H1 (cell line): Measurements from ENCODE around the gene RAP1GAP. TPM values are rescaled to one million over a fixed set of nuclear protein-coding genes. Genes with fewer than 3 reads are reported as not detected.

Experiments
- CTCF ChIA-PET: fragments of 300-600 bp; sonication (Branson Sonifier 250); formaldehyde crosslinking; loops from one replicate; lab custom pipeline; 2021; ENCODE audit not compliant: partially characterized antibody; lab: Charles Lee
- POLR2A ChIA-PET: fragments of 300-600 bp; sonication (Branson Sonifier 250); formaldehyde crosslinking; loops from one replicate; lab custom pipeline; 2021; ENCODE audit warnings: inconsistent platforms; ENCODE audit not compliant: partially characterized antibody; lab: Charles Lee
- DNase-seq, 2 experiments: peaks; one replicate each; pipeline versions ENCODE4 v3.0.0 to v3.0.0-alpha.2; 2010 to 2022; ENCODE audit warnings: low spot score in 2 of 2, low read depth in 1 of 2, mixed read lengths in 1 of 2
- FAIRE-seq: peaks from 2 replicates; lab custom pipeline; 2011; peaks lifted over from hg19 to GRCh38; lab: Jason Lieb, UNC
- H2AFZ ChIP-seq: 2 replicates; pipeline ENCODE4 v1.8.1; 2012; ENCODE audit warnings: low read length, inconsistent platforms
- H2AK5ac ChIP-seq: 2 replicates; pipeline ENCODE4 v1.6.1; 2013; ENCODE audit warnings: low read depth, low read length
- H2BK120ac ChIP-seq: replicated peaks from 2 replicates; pipeline ENCODE3; 2013; ENCODE audit warnings: low read depth, low read length, inconsistent platforms
- H2BK12ac ChIP-seq: 2 replicates; pipeline ENCODE4 v1.6.1; 2013; ENCODE audit warnings: low read depth, low read length
- H2BK15ac ChIP-seq: 2 replicates; pipeline ENCODE4 v1.6.1; 2013; ENCODE audit warnings: low read length
- H2BK20ac ChIP-seq: 2 replicates; pipeline ENCODE4 v1.6.1; 2013; ENCODE audit warnings: low read length
- H2BK5ac ChIP-seq: 2 replicates; pipeline ENCODE4 v1.6.1; 2013; ENCODE audit warnings: low read depth, low read length
- H3K14ac ChIP-seq: 2 replicates; pipeline ENCODE4 v1.6.1; 2013; ENCODE audit warnings: inconsistent platforms; ENCODE audit not compliant: insufficient read length
- H3K18ac ChIP-seq: 2 replicates; pipeline ENCODE4 v1.6.1; 2013; ENCODE audit warnings: low read length; ENCODE audit errors: extremely low read depth
- H3K23ac ChIP-seq: 2 replicates; pipeline ENCODE4 v1.6.1; 2013; ENCODE audit warnings: inconsistent platforms; ENCODE audit not compliant: insufficient read length
- H3K23me2 ChIP-seq: 2 replicates; pipeline ENCODE4 v1.6.1; 2013; ENCODE audit warnings: low read depth, low read length
- H3K27ac ChIP-seq: 2 replicates; pipeline ENCODE4 v1.6.1; 2011; ENCODE audit warnings: low read depth, low read length, inconsistent platforms
- H3K27me3 ChIP-seq, 4 experiments: replicated peaks in 1 of 4; 1 replicate in 1 of 4; 2 replicates in 3 of 4; pipeline versions ENCODE4 v1.6.1 to v1.8.1; 2011 to 2013; ENCODE audit warnings: low read length in 3 of 4, mild to moderate bottlenecking in 3 of 4, inconsistent platforms in 2 of 4, mixed read lengths in 2 of 4, moderate library complexity in 1 of 4; ENCODE audit not compliant: control insufficient read depth in 3 of 4, insufficient read depth in 3 of 4; ENCODE audit errors: extremely low read depth in 1 of 4
- H3K36me3 ChIP-seq, 4 experiments: 2 replicates each; pipeline versions ENCODE4 v1.6.1 to v1.8.1; 2011 to 2013; ENCODE audit warnings: mild to moderate bottlenecking in 4 of 4, low read length in 3 of 4, moderate library complexity in 2 of 4, control low read depth in 1 of 4, inconsistent platforms in 1 of 4; ENCODE audit not compliant: insufficient read depth in 4 of 4, control insufficient read depth in 2 of 4
- H3K4ac ChIP-seq: replicated peaks from 2 replicates; pipeline ENCODE3; 2013; ENCODE audit warnings: low read length, low read depth, mixed read lengths, inconsistent platforms; ENCODE audit not compliant: insufficient read length
- H3K4me1 ChIP-seq, 4 experiments: replicated peaks in 1 of 4; 1 replicate in 1 of 4; 2 replicates in 3 of 4; pipeline versions ENCODE4 v1.6.1 to v1.8.1; 2011 to 2013; ENCODE audit warnings: low read length in 3 of 4, inconsistent platforms in 2 of 4, mixed read lengths in 1 of 4; ENCODE audit not compliant: insufficient read depth in 4 of 4, control insufficient read depth in 3 of 4
- H3K4me2 ChIP-seq, 2 experiments: 2 replicates each; pipeline versions ENCODE4 v1.6.1 to v1.8.1; 2011 to 2013; ENCODE audit warnings: low read depth in 2 of 2, low read length in 2 of 2, control low read depth in 1 of 2, inconsistent platforms in 1 of 2, mild to moderate bottlenecking in 1 of 2; ENCODE audit not compliant: insufficient read depth in 1 of 2
- H3K4me3 ChIP-seq, 4 experiments: fragments of 200-600, 300-600 bp in 1 of 4; sonication (generic), shearing (Covaris generic), sonication (Bioruptor Twin) in 1 of 4; 2 replicates each; pipeline versions ENCODE4 v1.5.1 to v1.8.1; 2011 to 2016; ENCODE audit warnings: low read length in 4 of 4, low read depth in 3 of 4, control low read depth in 2 of 4, inconsistent platforms in 2 of 4, mild to moderate bottlenecking in 2 of 4, mixed read lengths in 1 of 4, moderate library complexity in 1 of 4; ENCODE audit not compliant: insufficient read depth in 2 of 4; ENCODE audit errors: extremely low read depth in 1 of 4
- H3K56ac ChIP-seq: replicated peaks from 2 replicates; pipeline ENCODE3; 2013; ENCODE audit warnings: low read depth, mild to moderate bottlenecking, mixed read lengths, low read length, inconsistent platforms; ENCODE audit not compliant: insufficient read length
- H3K79me1 ChIP-seq: 2 replicates; pipeline ENCODE4 v1.6.1; 2013; ENCODE audit warnings: low read depth, low read length, control low read depth
- H3K79me2 ChIP-seq, 2 experiments: 2 replicates each; pipeline versions ENCODE4 v1.6.1 to v1.8.1; 2012 to 2013; ENCODE audit warnings: low read length in 2 of 2, mild to moderate bottlenecking in 2 of 2, inconsistent platforms in 1 of 2; ENCODE audit not compliant: insufficient read depth in 2 of 2, control insufficient read depth in 1 of 2
- H3K9ac ChIP-seq, 4 experiments: replicated peaks in 1 of 4; 1 replicate in 1 of 4; 2 replicates in 3 of 4; pipeline versions ENCODE4 v1.6.1 to v1.8.1; 2011 to 2013; ENCODE audit warnings: low read depth in 3 of 4, low read length in 3 of 4, control low read depth in 2 of 4, mild to moderate bottlenecking in 2 of 4, moderate library complexity in 2 of 4, inconsistent platforms in 1 of 4; ENCODE audit errors: extremely low read depth in 1 of 4
- H3K9me3 ChIP-seq, 2 experiments: 2 replicates each; pipeline versions ENCODE4 v1.6.1 to v1.8.1; 2012 to 2013; ENCODE audit warnings: mild to moderate bottlenecking in 2 of 2, moderate library complexity in 2 of 2, control low read depth in 1 of 2, inconsistent platforms in 1 of 2, low read depth in 1 of 2, low read length in 1 of 2, mixed read lengths in 1 of 2; ENCODE audit not compliant: insufficient read depth in 2 of 2
- H4K20me1 ChIP-seq, 2 experiments: replicated peaks in 1 of 2; 2 replicates each; pipeline versions ENCODE3 to v1.8.1; 2011 to 2013; ENCODE audit warnings: inconsistent platforms in 2 of 2, low read length in 2 of 2, mild to moderate bottlenecking in 1 of 2; ENCODE audit not compliant: insufficient read depth in 2 of 2, control insufficient read depth in 1 of 2
- H4K5ac ChIP-seq: 2 replicates; pipeline ENCODE4 v1.6.1; 2013; ENCODE audit warnings: low read length, low read depth, mixed read lengths, inconsistent platforms; ENCODE audit not compliant: insufficient read length
- H4K8ac ChIP-seq: 2 replicates; pipeline ENCODE4 v1.8.0; 2013; ENCODE audit warnings: mild to moderate bottlenecking, moderate library complexity, low read length, inconsistent platforms; ENCODE audit not compliant: insufficient read depth; ENCODE audit errors: extremely low read depth
- H4K91ac ChIP-seq: replicated peaks from 2 replicates; pipeline ENCODE3; 2013; ENCODE audit warnings: low read length, mixed read lengths, inconsistent platforms; ENCODE audit not compliant: insufficient read length
- BRCA1 ChIP-seq: IDR thresholded peaks from 2 replicates; pipeline ENCODE4 v1.6.1; 2012; ENCODE audit warnings: low read depth, low read length, improper control_type of control experiment
- HDAC2 ChIP-seq, 2 experiments: fragments of 300-600 bp in 1 of 2; sonication (generic) in 1 of 2; IDR thresholded peaks; 2 replicates each; pipeline ENCODE4 v1.6.1; 2011 to 2012; ENCODE audit warnings: low read depth in 2 of 2, low read length in 2 of 2, mild to moderate bottlenecking in 2 of 2, moderate library complexity in 2 of 2, borderline replicate concordance in 1 of 2, inconsistent platforms in 1 of 2
- JUN ChIP-seq: IDR thresholded peaks from 2 replicates; pipeline ENCODE4 v1.6.1; 2011; ENCODE audit warnings: low read depth, mild to moderate bottlenecking, improper control_type of control experiment, low read length
- KDM4A ChIP-seq: IDR thresholded peaks from one replicate; pipeline ENCODE4 v1.7.1; 2012; ENCODE audit warnings: low read depth, mild to moderate bottlenecking, moderate library complexity, low read length, inconsistent platforms; ENCODE audit not compliant: severe bottlenecking
- KDM5A ChIP-seq: fragments of 200-600 bp; IDR thresholded peaks from 2 replicates; pipeline ENCODE4 v1.7.1; 2012; ENCODE audit warnings: mild to moderate bottlenecking, low read length, inconsistent platforms, mixed read lengths
- SP1 ChIP-seq: IDR thresholded peaks from 2 replicates; pipeline ENCODE4 v1.6.1; 2011; ENCODE audit warnings: low read depth, low read length
- SUZ12 ChIP-seq: fragments of 200-600 bp; sonication (generic); IDR thresholded peaks from 2 replicates; pipeline ENCODE4 v1.6.1; 2012; ENCODE audit warnings: mild to moderate bottlenecking, inconsistent platforms, low read length, moderate library complexity, mixed read lengths
- WGBS, 2 experiments: shearing (Covaris generic) in 1 of 2; methylation state at CpG; one replicate each; pipeline versions ENCODE4 v1.1.6 to v1.1.7; 2013 to 2015; ENCODE audit warnings: low lambda C conversion rate in 2 of 2, mixed read lengths in 2 of 2, inconsistent platforms in 1 of 2, low coverage in 1 of 2, missing lambda C conversion rate in 1 of 2; ENCODE audit not compliant: insufficient replicate concordance in 2 of 2, insufficient coverage in 1 of 2, insufficient read length in 1 of 2; ENCODE audit errors: extremely low coverage in 1 of 2, missing lambda C conversion rate in 1 of 2; 5-methylcytosine and 5-hydroxymethylcytosine counted together
- polyA plus RNA-seq, 7 experiments: library from polyadenylated mRNA; depleted of rRNA in 3 of 7; stranded (reverse) in 5 of 7; unstranded in 2 of 7; fragments of >200 nt in 5 of 7; fragments of 200-250 nt in 2 of 7; gene quantifications; 1 replicate in 5 of 7; 2 replicates in 1 of 7; 4 replicates in 1 of 7; pipeline versions ENCODE4 v1.2.1 to v1.2.3, GENCODE V29; 2011 to 2013; ENCODE audit warnings: missing spikeins in 2 of 7, mixed read lengths in 2 of 7
- total RNA-seq: library from RNA; stranded (reverse); fragmentation: NEBNext Ultra II Directional; extraction: Animal tissue kit (Norgen Biotek cat#: 25700); gene quantifications from 2 replicates; pipeline ENCODE4 v1.2.1, GENCODE V29; 2021

RAP1GAP gene
- total and polyA plus RNA-seq, 2 of the 8 experiments (the other 6 are each of a cell fraction or from before 2014, with no cell fraction given) = 8.4 TPM

GRCh38 chr1:21680381-21680780, 11.2 kb upstream of the RAP1GAP start:
- H4K91ac ChIP-seq = no peak overlapping the region
- no peak overlapping the region for H3K4ac ChIP-seq
- no peak overlapping the region for H2AK5ac ChIP-seq
- no peaks in the 10 kb centered on the region for H3K79me2 ChIP-seq
- no peak for FAIRE-seq
- no peak overlapping the region for H3K23ac ChIP-seq
- no peak overlapping the region for H3K14ac ChIP-seq
- ChIA-PET POLR2A (no interaction called here), CTCF (interaction anchor here (0.6 kb wide), 1 partner anchor 281 kb away, joined by 3 read pairs; no protein-coding TSS in a partner anchor)
- H2BK15ac ChIP-seq = no peak overlapping the region
- no peak overlapping the region for H2BK20ac ChIP-seq
- no peaks in the 10 kb centered on the region for H4K20me1 ChIP-seq
- DNase-seq = no peak
- no peak overlapping the region for H2BK120ac ChIP-seq
- TF ChIP-seq SP1 (no peak), BRCA1 (no peak), JUN (no peak), KDM5A (no peak), SUZ12 (no peak), KDM4A (no peak), HDAC2 (IDR thresholded peaks at IDR 0.05; ENCODE audit: borderline replicate concordance in 1 of 2, low read depth in 2 of 2, low read length in 2 of 2) (no peak)
- no peak overlapping the region for H2BK12ac ChIP-seq
- H3K4me1 ChIP-seq = no peaks in the 10 kb centered on the region
- no peak overlapping the region for H3K4me2 ChIP-seq
- no peak overlapping the region for H4K5ac ChIP-seq
- no peak overlapping the region for H3K27ac ChIP-seq
- H3K18ac ChIP-seq = no peak overlapping the region
- no peak overlapping the region for H2BK5ac ChIP-seq
- H3K27me3 ChIP-seq = no peaks in the 10 kb centered on the region
- H3K4me3 ChIP-seq = no peak overlapping the region
- 100% methylated on average over 1 of the region's 1 CpG; no CpG with 5 or more reads in 1 of the 2 experiments for WGBS, 2 experiments
- H3K79me1 ChIP-seq = no peaks in the 10 kb centered on the region
- H3K23me2 ChIP-seq = no peaks in the 10 kb centered on the region
- peaks cover 0 to 29% (median 8%) of the 10 kb centered on the region in 4 experiments; a peak in 4 of 8 replicates for H3K36me3 ChIP-seq
- H2AFZ ChIP-seq = no peak overlapping the region
- no peak overlapping the region for H3K56ac ChIP-seq
- H3K9me3 ChIP-seq = no peaks in the 10 kb centered on the region
- H3K9ac ChIP-seq = no peak overlapping the region
- H4K8ac ChIP-seq = no peak overlapping the region
